ENCODE results near the gene TMEM134.

DNA sequence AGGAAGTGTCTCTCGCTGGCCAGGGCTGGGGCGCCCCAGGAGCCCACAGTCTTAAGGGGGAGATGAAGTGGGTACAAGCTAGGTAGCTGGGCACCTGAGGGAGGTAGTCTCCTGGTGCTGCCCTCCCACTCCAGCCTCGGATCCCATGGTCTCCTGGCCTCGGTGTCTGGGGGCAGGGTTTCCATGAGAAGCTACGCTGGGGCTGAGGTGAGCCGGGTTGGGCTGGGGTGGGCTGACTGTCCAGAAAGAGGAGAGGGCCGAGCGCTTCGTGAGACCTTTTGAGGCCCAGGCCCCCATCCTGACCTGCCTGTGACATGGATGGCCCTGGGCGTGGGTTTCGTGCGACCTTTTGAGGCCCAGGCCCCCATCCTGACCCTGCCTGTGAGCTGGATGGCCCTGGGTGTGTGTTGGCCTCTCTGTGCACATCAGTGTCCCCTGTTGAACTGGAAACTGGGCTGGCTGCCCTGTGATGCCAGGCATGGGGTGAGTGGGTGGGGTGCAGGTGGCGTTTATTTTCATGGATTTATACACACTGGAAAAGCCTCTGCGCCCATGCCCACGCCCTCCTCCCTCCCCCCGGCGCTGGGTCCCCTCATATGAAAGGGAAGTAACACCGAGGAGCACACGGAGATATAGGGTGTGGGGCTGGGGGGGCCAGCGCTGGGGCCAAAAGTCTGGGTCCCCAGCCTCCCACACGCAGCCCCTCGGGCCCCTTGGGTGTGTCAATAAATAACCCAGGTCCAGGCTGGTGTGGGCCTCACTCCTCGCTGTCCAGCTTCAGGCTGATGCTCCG, 22.4 kb upstream of the TMEM134 start:
- TF ChIP-seq CBX5 (IDR thresholded peaks at IDR 0.05; ENCODE audit: low read depth) = no peak
- TF ChIP-seq NFIC (IDR thresholded peaks at IDR 0.05; ENCODE audit: low read depth, low read length) = no peak
- TF ChIP-seq, protein P1, sequence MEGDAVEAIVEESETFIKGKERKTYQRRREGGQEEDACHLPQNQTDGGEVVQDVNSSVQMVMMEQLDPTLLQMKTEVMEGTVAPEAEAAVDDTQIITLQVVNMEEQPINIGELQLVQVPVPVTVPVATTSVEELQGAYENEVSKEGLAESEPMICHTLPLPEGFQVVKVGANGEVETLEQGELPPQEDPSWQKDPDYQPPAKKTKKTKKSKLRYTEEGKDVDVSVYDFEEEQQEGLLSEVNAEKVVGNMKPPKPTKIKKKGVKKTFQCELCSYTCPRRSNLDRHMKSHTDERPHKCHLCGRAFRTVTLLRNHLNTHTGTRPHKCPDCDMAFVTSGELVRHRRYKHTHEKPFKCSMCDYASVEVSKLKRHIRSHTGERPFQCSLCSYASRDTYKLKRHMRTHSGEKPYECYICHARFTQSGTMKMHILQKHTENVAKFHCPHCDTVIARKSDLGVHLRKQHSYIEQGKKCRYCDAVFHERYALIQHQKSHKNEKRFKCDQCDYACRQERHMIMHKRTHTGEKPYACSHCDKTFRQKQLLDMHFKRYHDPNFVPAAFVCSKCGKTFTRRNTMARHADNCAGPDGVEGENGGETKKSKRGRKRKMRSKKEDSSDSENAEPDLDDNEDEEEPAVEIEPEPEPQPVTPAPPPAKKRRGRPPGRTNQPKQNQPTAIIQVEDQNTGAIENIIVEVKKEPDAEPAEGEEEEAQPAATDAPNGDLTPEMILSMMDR (IDR thresholded peaks at IDR 0.05 in 2 of 3, conservative IDR thresholded peaks at IDR 0.05 in 1 of 3; ENCODE audit: control insufficient read depth in 2 of 3, extremely low read depth in 1 of 3, insufficient read depth in 1 of 3, low read depth in 3 of 3, low read length in 3 of 3) = no peak
- no peak for TF ChIP-seq RUNX3 (IDR thresholded peaks at IDR 0.05; ENCODE audit: low read length)

Measured in GM12878 (cell line).